SK-N-SH (cell line): ENCODE measurements around the gene FXR2. TPM values are rescaled to one million over a fixed set of nuclear protein-coding genes. Genes with fewer than 3 reads are reported as not detected.

ENCODE experiments used
- CTCF ChIA-PET: fragments of 300-600, 350-600 bp; formaldehyde crosslinking; extraction: SDS; loops from one replicate; lab custom pipeline; 2021; lab: Yijun Ruan, JAX
- POLR2A ChIA-PET: fragments of 350-600 bp; sonication (Branson Sonifier 250); formaldehyde crosslinking; extraction: SDS; loops from one replicate; lab custom pipeline; 2020; ENCODE audit warnings: antibody characterized with exemption, inconsistent platforms; lab: Yijun Ruan, JAX
- DNase-seq: peaks from one replicate; pipeline ENCODE4 v3.0.0; 2012
- H2AFZ ChIP-seq: fragments of 200-600 bp; sonication (generic); 2 replicates; pipeline ENCODE4 v1.8.1; 2016; ENCODE audit warnings: antibody characterized with exemption, mild to moderate bottlenecking, low read depth
- H3F3A ChIP-seq: fragments of 200-600 bp; sonication (generic); replicated peaks from 2 replicates; pipeline ENCODE3; 2016; ENCODE audit warnings: antibody characterized with exemption, mild to moderate bottlenecking; ENCODE audit not compliant: insufficient read depth
- H3K27ac ChIP-seq, 2 experiments: fragments of 200-500 bp in 1 of 2; fragments of 200-600 bp in 1 of 2; sonication (Bioruptor generic) in 1 of 2; sonication (generic), shearing (Covaris generic) in 1 of 2; 2 replicates each; pipeline versions ENCODE4 v1.5.1 to v1.6.1; 2014 to 2016; ENCODE audit warnings: low read depth in 2 of 2, inconsistent platforms in 1 of 2, low read length in 1 of 2, mild to moderate bottlenecking in 1 of 2, mixed read lengths in 1 of 2
- H3K27me3 ChIP-seq: fragments of 200-600 bp; sonication (generic), shearing (Covaris generic); 2 replicates; pipeline ENCODE4 v1.6.1; 2016; ENCODE audit warnings: mixed run types; ENCODE audit not compliant: insufficient read depth
- H3K36me3 ChIP-seq, 2 experiments: fragments of 200-500 bp in 1 of 2; fragments of 200-600 bp in 1 of 2; sonication (Bioruptor generic) in 1 of 2; sonication (generic) in 1 of 2; replicated peaks in 1 of 2; 2 replicates each; pipeline versions ENCODE3 to v1.5.1; 2014 to 2016; ENCODE audit warnings: low read length in 1 of 2, mild to moderate bottlenecking in 1 of 2; ENCODE audit not compliant: insufficient read depth in 2 of 2, control insufficient read depth in 1 of 2
- H3K4me1 ChIP-seq, 2 experiments: fragments of 200-500 bp in 1 of 2; fragments of 200-600 bp in 1 of 2; sonication (Bioruptor generic) in 1 of 2; sonication (generic), shearing (Covaris generic) in 1 of 2; 2 replicates each; pipeline versions ENCODE4 v1.5.1 to v1.6.1; 2014 to 2016; ENCODE audit warnings: low read depth in 1 of 2, low read length in 1 of 2, mixed run types in 1 of 2; ENCODE audit not compliant: insufficient read depth in 2 of 2, control insufficient read depth in 1 of 2
- H3K4me2 ChIP-seq: fragments of 200-600 bp; sonication (generic), shearing (Covaris generic); 2 replicates; pipeline ENCODE4 v1.6.1; 2017; ENCODE audit warnings: mixed run types
- H3K4me3 ChIP-seq, 2 experiments: fragments of 200-500 bp in 1 of 2; fragments of 200-600 bp in 1 of 2; sonication (Bioruptor generic) in 1 of 2; sonication (generic), shearing (Covaris generic) in 1 of 2; 2 replicates each; pipeline versions ENCODE4 v1.5.1 to v1.8.1; 2014 to 2016; ENCODE audit warnings: low read depth in 2 of 2, inconsistent platforms in 1 of 2, low read length in 1 of 2, mild to moderate bottlenecking in 1 of 2, mixed read lengths in 1 of 2, moderate library complexity in 1 of 2
- H3K79me2 ChIP-seq: fragments of 200-600 bp; sonication (generic); 2 replicates; pipeline ENCODE4 v1.8.1; 2017; ENCODE audit warnings: mild to moderate bottlenecking; ENCODE audit not compliant: insufficient read depth
- H3K9ac ChIP-seq: fragments of 200-600 bp; sonication (generic); 2 replicates; pipeline ENCODE4 v1.6.1; 2017; ENCODE audit warnings: mixed run types
- H3K9me2 ChIP-seq: fragments of 200-600 bp; sonication (generic); 2 replicates; pipeline ENCODE4 v1.6.1; 2017; ENCODE audit warnings: mixed run types
- H3K9me3 ChIP-seq: fragments of 200-600 bp; sonication (generic); 2 replicates; pipeline ENCODE4 v1.6.1; 2017; ENCODE audit warnings: mixed run types, mild to moderate bottlenecking, moderate library complexity
- H4K20me1 ChIP-seq: fragments of 200-600 bp; sonication (generic); 2 replicates; pipeline ENCODE4 v1.6.1; 2017; ENCODE audit warnings: mild to moderate bottlenecking, mixed run types; ENCODE audit not compliant: insufficient read depth
- CHD2 ChIP-seq: fragments of 150-350 bp; IDR thresholded peaks from 2 replicates; pipeline ENCODE4 v1.6.1; 2018; ENCODE audit warnings: low read length; ENCODE audit not compliant: partially characterized antibody
- EP300 ChIP-seq, 2 experiments: IDR thresholded peaks; 2 replicates each; pipeline versions ENCODE4 v1.4.0 to v1.6.1; 2012; ENCODE audit warnings: borderline replicate concordance in 1 of 2, low read depth in 1 of 2, low read length in 1 of 2
- EZH2phosphoT487 ChIP-seq: fragments of 200-600 bp; sonication (generic); IDR thresholded peaks from 2 replicates; pipeline ENCODE4 v1.6.1; 2017; ENCODE audit warnings: low read depth, mixed run types, mild to moderate bottlenecking, antibody characterized with exemption, moderate library complexity, borderline replicate concordance
- FOSL2 ChIP-seq: IDR thresholded peaks from 2 replicates; pipeline ENCODE4 v1.4.0; 2012; ENCODE audit warnings: low read depth, mild to moderate bottlenecking, moderate library complexity, borderline replicate concordance
- FOXJ3 ChIP-seq: sonication (generic); formaldehyde crosslinking; IDR thresholded peaks from 2 replicates; pipeline ENCODE4 v1.5.1; 2020; ENCODE audit warnings: mild to moderate bottlenecking, missing genetic modification reagents
- FOXM1 ChIP-seq: IDR thresholded peaks from 2 replicates; pipeline ENCODE4 v1.4.0; 2012; ENCODE audit warnings: low read depth, mild to moderate bottlenecking
- JUND ChIP-seq: IDR thresholded peaks from 2 replicates; pipeline ENCODE4 v1.4.0; 2012
- MEF2A ChIP-seq: IDR thresholded peaks from 2 replicates; pipeline ENCODE4 v1.4.0; 2012; ENCODE audit warnings: low read depth, borderline replicate concordance
- MXI1 ChIP-seq: IDR thresholded peaks from 2 replicates; pipeline ENCODE4 v1.6.1; 2012; ENCODE audit warnings: mild to moderate bottlenecking, low read depth, low read length, improper control_type of control experiment
- NRF1 ChIP-seq: IDR thresholded peaks from 2 replicates; pipeline ENCODE4 v1.6.1; 2012; ENCODE audit warnings: low read depth, mild to moderate bottlenecking, low read length
- POLR2AphosphoS5 ChIP-seq: IDR thresholded peaks from 2 replicates; pipeline ENCODE4 v1.6.1; 2012; ENCODE audit warnings: low read depth, low read length
- TEAD4 ChIP-seq: IDR thresholded peaks from 2 replicates; pipeline ENCODE4 v1.4.0; 2012; ENCODE audit warnings: mild to moderate bottlenecking, borderline replicate concordance; ENCODE audit not compliant: insufficient read depth
- USF1 ChIP-seq: IDR thresholded peaks from 2 replicates; pipeline ENCODE4 v1.4.0; 2012; ENCODE audit warnings: low read depth, borderline replicate concordance
- ZBTB33 ChIP-seq: IDR thresholded peaks from 2 replicates; pipeline ENCODE4 v1.4.0; 2012; ENCODE audit warnings: low read depth, borderline replicate concordance
- WGBS: methylation state at CpG from one replicate; pipeline ENCODE4 v1.1.6; 2017; ENCODE audit warnings: low lambda C conversion rate; 5-methylcytosine and 5-hydroxymethylcytosine counted together
- polyA plus RNA-seq, 3 experiments: library from polyadenylated mRNA; depleted of rRNA; stranded (reverse); fragments of >200 nt; gene quantifications; 2 replicates each; pipeline ENCODE4 v1.2.3, GENCODE V29; 2012
- TF ChIP-seq, protein P1 (sequence below): fragments of 200-600 bp; sonication (generic); IDR thresholded peaks from 2 replicates; pipeline ENCODE4 v1.6.1; 2017; ENCODE audit warnings: antibody characterized with exemption, mild to moderate bottlenecking, moderate library complexity
- TF ChIP-seq, protein P2 (sequence below): IDR thresholded peaks from 2 replicates; pipeline ENCODE4 v1.6.1; 2012; ENCODE audit warnings: mild to moderate bottlenecking, low read depth, low read length, moderate library complexity

The FXR2 gene
- polyA plus RNA-seq, 1 of the 3 experiments (the other 2 are of a cell fraction) = 56.4 TPM

DNA sequence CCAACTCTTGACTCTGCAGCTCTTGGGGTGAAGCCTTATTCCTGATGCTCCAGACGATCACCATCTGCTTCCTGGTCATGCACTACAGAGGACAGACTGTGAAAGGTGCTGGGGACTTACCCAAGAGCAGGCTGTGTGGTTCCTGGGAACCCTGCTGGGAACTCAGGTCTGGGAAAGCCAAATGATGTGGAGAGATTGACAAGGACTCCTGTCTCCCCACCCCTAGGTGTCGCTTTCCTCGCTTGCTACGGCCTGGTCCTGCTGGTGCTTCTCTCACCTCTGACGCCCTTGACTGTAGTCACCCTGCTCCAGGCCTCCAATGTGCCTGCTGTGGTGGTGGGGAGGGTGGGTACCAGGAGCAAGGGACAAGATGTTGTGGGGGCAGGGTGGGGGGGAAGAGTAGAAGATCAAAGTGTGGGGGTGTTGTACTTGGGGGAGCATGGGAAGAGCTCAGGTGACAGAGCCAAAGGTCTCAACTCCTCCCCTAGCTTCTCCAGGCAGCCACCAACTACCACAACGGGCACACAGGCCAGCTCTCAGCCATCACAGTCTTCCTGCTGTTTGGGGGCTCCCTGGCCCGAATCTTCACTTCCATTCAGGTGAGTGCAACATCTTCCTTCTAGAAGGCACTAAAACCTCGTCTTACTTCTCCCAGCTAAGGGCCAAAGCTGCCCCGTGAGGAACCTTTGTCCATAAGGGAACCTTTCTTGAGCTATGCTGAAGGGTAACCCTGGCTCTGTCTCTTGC lies 27.9 kb downstream of the FXR2 start:
- WGBS = 73% methylated on average over 9 of the region's 9 CpGs
- H3K9me3 ChIP-seq = no peaks in the 10 kb centered on the region
- DNase-seq = no peak
- peaks cover 44% of the 10 kb centered on the region for H3K79me2 ChIP-seq
- H3K4me1 ChIP-seq = peaks cover 32 to 47% of the 10 kb centered on the region in 2 experiments
- peaks cover 38% of the 10 kb centered on the region for H3F3A ChIP-seq
- H3K4me2 ChIP-seq = peak overlapping the region; percentile 68; the same call in 1 of the 2 replicates
- ChIA-PET POLR2A (interaction anchor here (1.0 kb wide), 1 partner anchor 101 kb away, joined by 4 read pairs; the partner anchor contains the start of gene TP53), CTCF (interaction anchor here (0.8 to 3.4 kb wide), 5 partner anchors 22 to 541 kb away, joined by 3 to 12 read pairs (median 5); partner anchors contain the start of genes SENP3 and TP53)
- no peak overlapping the region for H3K9ac ChIP-seq
- peaks cover 11 to 32% of the 10 kb centered on the region in 2 experiments for H3K36me3 ChIP-seq
- no peaks in the 10 kb centered on the region for H3K27me3 ChIP-seq
- no peak for TF ChIP-seq FOSL2
- TF ChIP-seq ZBTB33 = no peak
- TF ChIP-seq EZH2phosphoT487 = no peak
- TF ChIP-seq FOXM1 = no peak
- TF ChIP-seq NRF1 = no peak
- no peak for TF ChIP-seq TEAD4
- TF ChIP-seq, protein P1, sequence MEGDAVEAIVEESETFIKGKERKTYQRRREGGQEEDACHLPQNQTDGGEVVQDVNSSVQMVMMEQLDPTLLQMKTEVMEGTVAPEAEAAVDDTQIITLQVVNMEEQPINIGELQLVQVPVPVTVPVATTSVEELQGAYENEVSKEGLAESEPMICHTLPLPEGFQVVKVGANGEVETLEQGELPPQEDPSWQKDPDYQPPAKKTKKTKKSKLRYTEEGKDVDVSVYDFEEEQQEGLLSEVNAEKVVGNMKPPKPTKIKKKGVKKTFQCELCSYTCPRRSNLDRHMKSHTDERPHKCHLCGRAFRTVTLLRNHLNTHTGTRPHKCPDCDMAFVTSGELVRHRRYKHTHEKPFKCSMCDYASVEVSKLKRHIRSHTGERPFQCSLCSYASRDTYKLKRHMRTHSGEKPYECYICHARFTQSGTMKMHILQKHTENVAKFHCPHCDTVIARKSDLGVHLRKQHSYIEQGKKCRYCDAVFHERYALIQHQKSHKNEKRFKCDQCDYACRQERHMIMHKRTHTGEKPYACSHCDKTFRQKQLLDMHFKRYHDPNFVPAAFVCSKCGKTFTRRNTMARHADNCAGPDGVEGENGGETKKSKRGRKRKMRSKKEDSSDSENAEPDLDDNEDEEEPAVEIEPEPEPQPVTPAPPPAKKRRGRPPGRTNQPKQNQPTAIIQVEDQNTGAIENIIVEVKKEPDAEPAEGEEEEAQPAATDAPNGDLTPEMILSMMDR = no peak
- TF ChIP-seq JUND = no peak
- no peak for TF ChIP-seq EP300 (IDR thresholded peaks at IDR 0.05; ENCODE audit: borderline replicate concordance in 1 of 2, low read depth in 1 of 2, low read length in 1 of 2)
- TF ChIP-seq POLR2AphosphoS5 = no peak
- no peak for TF ChIP-seq USF1
- TF ChIP-seq, protein P2, sequence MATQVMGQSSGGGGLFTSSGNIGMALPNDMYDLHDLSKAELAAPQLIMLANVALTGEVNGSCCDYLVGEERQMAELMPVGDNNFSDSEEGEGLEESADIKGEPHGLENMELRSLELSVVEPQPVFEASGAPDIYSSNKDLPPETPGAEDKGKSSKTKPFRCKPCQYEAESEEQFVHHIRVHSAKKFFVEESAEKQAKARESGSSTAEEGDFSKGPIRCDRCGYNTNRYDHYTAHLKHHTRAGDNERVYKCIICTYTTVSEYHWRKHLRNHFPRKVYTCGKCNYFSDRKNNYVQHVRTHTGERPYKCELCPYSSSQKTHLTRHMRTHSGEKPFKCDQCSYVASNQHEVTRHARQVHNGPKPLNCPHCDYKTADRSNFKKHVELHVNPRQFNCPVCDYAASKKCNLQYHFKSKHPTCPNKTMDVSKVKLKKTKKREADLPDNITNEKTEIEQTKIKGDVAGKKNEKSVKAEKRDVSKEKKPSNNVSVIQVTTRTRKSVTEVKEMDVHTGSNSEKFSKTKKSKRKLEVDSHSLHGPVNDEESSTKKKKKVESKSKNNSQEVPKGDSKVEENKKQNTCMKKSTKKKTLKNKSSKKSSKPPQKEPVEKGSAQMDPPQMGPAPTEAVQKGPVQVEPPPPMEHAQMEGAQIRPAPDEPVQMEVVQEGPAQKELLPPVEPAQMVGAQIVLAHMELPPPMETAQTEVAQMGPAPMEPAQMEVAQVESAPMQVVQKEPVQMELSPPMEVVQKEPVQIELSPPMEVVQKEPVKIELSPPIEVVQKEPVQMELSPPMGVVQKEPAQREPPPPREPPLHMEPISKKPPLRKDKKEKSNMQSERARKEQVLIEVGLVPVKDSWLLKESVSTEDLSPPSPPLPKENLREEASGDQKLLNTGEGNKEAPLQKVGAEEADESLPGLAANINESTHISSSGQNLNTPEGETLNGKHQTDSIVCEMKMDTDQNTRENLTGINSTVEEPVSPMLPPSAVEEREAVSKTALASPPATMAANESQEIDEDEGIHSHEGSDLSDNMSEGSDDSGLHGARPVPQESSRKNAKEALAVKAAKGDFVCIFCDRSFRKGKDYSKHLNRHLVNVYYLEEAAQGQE = no peak
- no peak for TF ChIP-seq MEF2A
- TF ChIP-seq MXI1 = no peak
- TF ChIP-seq FOXJ3 = no peak
- TF ChIP-seq CHD2 = no peak
- H3K4me3 ChIP-seq = no peak overlapping the region
- no peaks in the 10 kb centered on the region for H4K20me1 ChIP-seq
- H3K27ac ChIP-seq = peak overlapping the region; percentile 23 to 65
- H2AFZ ChIP-seq = no peak overlapping the region
- no peaks in the 10 kb centered on the region for H3K9me2 ChIP-seq
